HG03039 (cell line): Measurements from ENCODE around the gene SLC19A1.

Source experiments
- ATAC-seq: cut with Tn5 transposase; IDR thresholded peaks from one replicate; pipeline ENCODE4 v1.9.1; 2021; ENCODE audit warnings: mild to moderate bottlenecking, moderate library complexity; ENCODE audit not compliant: unreplicated experiment

Gene SLC19A1

DNA sequence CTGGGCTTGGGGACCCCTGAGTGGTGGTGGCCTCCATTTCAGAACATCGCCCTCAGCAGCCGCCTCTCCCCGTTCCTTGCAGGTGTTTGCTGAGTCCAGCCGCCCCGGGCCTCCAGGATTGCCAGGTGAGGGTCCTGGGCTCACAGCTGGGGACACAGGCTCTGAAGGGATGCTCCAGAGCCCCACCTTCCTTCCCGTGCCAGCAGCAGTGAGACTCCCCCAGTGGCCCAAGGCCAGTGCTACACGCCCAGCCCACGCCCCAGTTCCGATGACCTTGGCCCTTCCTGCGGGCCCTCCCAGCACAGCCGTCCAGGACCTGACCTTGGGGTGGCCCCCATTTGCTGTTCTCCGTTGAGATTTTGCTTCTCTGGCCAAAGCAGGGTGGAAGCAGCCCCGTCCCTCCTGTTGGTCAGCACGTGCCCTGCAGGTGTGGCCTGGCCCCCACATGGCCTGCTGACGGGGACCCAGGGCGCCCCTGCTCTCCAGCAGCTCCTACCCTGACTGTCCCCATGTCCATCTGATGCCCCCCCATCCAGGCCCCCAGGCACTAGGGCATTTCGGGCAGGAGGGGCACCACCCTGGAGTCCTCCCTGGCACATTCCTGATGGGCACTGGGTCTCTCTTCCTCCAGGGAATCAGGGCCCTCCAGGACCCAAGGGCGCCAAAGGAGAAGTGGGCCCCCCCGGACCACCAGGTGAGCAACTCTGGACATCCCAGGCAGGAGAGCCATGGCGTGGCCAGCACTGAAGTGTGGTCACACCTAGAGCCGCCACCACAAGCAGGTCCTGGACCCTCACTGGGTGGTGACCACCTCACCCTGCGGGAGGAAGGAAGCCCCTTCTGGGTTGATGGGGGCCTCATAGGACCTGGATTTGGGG is 45.0 kb downstream of the SLC19A1 start:
- no peak for ATAC-seq

DNA sequence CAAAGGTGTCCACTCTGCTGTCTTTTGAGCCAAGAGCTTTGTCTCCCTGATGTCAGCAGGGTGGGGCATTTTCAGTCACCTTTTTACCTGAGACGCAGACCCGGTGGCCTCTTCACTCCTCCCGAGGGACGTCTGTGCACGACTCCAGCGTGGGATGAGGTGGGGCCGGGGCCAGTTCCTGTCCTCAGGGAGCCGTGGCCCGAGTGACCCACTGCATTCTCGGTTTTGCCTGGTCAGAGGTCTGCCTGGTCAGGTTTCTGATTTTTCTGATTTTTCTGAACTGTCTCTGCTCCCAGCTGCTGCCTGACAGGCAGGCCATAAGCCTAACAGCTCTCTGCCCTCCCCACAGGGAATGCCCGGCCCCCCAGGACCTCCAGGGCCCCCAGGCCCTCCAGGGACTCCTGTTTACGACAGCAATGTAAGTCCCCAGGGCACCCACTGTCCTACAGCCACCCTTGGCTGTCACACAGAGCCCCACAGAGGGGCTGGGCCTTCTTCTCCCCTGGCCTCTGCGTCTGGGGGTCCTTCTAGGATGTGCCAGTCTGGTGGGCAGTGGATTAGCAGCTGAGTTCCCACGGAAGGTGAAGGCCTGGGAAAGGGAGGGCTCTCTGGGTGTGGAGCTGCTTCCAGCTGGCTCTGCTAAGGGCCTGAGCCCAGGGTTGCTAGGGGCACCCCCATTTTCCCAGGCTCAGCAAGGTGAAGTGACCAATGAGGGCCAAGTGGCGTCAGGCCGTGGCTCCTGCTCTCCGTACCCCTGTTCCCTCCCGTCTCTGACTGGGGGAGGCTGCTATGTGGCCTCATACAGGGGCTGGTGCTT is 45.9 kb downstream of the SLC19A1 start:
- ATAC-seq: no peak

DNA sequence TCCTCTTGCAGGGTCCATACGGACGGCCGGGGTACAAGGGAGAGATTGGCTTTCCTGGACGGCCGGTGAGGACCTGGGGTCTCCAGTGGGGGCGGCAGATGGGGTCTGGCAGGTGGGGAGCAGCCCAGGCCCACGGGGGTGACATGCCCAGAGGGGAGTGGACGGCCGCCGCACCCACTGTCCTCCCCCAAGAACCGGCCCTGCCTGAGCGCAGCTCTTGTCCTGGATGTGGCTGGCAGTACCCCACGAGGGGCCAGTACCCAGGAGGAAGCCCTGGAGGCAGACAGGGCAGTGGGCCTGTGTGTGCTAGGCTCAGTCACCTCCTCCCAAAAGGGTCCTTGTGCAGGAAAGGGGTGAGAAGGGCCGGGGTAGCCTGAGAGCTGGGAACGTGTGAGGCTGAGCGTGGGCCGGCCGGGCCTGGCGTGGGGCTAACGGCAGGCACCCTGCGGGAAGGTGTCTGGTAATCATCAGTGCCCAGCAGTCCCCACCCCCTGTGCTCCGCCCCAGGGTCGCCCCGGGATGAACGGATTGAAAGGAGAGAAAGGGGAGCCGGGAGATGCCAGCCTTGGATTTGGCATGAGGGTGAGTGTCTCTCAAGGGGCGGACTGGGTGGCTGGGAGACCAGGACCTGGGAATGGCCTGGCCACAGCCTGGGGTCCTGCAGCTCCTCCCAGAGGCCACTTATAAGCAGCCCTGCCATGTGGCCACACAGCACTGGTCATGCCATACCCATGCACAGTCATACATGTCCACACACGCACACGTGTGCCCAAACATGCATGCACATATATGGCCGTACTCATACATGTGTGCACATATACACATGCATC is 47.2 kb downstream of the SLC19A1 start:
- ATAC-seq: no peak

DNA sequence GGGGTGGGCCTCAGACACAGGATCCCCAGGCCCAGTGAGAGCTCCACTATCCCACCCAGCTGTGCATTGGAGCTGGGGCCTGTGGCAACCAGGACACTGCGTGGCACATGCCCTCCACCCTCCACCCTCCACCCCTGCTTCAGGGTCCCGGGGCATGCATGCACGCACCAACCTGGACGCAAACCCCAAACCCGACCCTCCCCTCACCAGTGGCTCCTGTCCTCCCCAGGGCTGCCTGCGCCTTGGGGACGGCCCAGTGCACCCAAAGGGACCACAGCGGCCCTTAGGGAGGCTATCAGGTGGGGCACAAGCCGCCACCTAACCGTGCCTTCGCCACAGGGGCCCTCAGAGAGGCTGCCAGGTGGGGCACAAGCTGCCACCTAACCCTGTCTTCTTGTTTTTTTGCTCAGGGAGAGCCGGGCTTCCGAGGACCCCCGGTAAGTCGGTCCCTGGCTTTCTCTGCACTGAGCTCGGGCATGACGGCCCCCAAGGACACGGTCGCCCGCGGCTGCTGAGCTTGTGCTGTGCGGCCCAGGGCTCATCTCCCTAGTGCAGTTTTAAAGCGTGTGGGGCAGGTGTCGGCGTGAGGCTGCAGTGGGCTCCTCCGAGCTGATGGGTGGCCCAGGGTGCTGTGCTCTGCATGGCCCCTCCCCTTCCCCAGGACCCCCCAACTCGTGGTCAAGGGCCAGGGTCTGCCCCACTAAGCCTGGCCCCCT is 47.9 kb downstream of the SLC19A1 start:
- ATAC-seq: no peak

- no peak for ATAC-seq
Measured at GRCh38 chr21:45493401-45494001, 48.7 kb downstream of the SLC19A1 start.

DNA sequence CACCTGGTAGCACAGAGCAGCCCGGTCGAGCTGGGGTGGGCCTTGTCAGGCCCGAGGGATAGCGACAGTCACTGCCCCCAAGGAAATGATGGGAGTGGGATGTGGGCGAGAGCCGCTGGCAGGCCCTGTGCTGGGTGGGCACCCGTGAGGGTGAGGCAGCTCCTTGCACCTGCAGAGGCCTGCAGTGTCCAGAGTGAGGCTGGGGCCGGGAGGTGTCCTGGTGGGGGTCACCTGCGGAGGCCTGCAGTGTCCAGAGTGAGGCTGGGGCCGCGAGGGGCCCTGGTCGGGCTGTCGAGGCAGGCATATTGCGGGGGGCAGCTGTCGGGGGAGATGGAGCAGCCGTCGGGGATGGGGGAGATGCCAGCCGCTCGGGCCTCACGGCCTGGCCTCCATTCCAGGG is 49.5 kb downstream of the SLC19A1 start:
- ATAC-seq: no peak

- ATAC-seq: no peak
Measured at GRCh38 chr21:45491623-45492022, 50.6 kb downstream of the SLC19A1 start.

- ATAC-seq: no peak
Measured at GRCh38 chr21:45491056-45491455, 51.2 kb downstream of the SLC19A1 start.

- ATAC-seq: no peak
Measured at GRCh38 chr21:45490049-45490731, 52.0 kb downstream of the SLC19A1 start.

- ATAC-seq: no peak
Measured at GRCh38 chr21:45489722-45489982, 52.6 kb downstream of the SLC19A1 start.

DNA sequence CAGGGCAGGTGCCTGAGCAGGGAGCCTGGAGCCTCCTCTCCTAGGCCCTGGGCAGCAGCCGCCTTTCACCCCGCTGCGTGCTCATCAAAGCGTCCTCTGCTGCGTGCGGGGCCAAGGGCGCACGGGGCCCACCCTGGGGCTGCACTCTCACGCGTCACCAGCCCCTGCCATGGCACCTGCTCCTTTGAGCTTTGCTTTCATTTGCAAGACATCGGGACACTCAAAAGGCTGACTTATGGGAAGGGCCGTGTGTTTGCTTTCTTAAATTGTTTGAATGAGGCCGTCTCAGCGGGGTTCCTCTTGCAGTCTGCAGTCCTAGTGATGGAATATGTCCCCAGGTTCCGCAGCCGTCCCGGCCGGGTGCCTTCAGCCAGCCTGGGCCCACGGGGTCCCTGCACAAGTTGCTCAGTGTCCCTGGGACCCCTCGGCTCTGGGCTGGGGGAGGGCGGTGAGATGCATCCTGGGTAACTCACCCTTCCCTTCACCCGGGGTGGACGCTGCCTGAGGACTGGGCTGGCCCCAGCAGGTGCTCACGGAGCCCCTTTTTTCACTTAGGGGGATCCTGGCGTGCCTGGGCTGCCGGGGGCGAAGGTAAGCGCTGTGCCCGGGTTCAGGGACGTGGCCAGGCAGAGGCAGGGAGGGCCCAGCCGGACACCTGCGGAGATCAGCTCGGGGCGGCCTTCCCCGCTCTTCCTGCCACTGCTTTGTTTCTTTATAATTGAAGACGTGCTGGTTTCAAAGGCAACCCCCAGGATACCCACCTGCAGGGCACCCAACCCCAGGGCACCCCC is 53.1 kb downstream of the SLC19A1 start:
- no peak for ATAC-seq

GRCh38 chr21:45487891-45488600 is 54.2 kb downstream of the SLC19A1 start:
- no peak for ATAC-seq

- ATAC-seq: no peak
Measured at GRCh38 chr21:45487161-45487806, 55.0 kb downstream of the SLC19A1 start.

- no peak for ATAC-seq
Measured at GRCh38 chr21:45486443-45487160, 55.6 kb downstream of the SLC19A1 start.

GRCh38 chr21:45485686-45486442 is 56.4 kb downstream of the SLC19A1 start:
- ATAC-seq: no peak

DNA sequence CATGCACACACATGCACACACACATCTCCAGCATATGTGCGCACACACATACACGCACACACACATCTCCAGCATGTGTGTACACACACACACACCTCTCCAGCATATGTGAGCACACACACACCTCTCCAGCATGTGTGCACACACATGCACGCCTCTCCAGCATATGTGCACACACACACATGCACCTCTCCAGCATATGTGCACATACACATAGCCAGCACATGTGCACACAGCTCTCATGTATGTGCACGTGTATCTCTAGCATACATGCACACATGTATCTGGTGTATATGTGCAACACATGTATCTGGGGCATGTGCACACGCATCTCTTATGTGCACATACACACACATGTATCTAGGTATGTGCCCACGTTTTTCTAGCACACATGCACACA is 57.9 kb downstream of the SLC19A1 start:
- no peak for ATAC-seq
